K562 (cell line): Measurements from ENCODE around the gene SPRR2D. TPM values are rescaled to one million over a fixed set of nuclear protein-coding genes. Genes with fewer than 3 reads are reported as not detected.

Experiments used
- CREBBP ChIP-seq: IDR thresholded peaks from one replicate; pipeline ENCODE4 v1.6.1; 2012; ENCODE audit warnings: low read depth, mild to moderate bottlenecking, control low read depth, inconsistent platforms, low read length
- CTBP1 ChIP-seq: fragments of 450-650 bp; IDR thresholded peaks from 2 replicates; pipeline ENCODE4 v1.6.1; 2016; ENCODE audit warnings: borderline replicate concordance
- CXXC5 ChIP-seq: fragments of 250-450 bp; sonication (Bioruptor Pico); IDR thresholded peaks from 2 replicates; pipeline ENCODE4 v1.8.0; 2022; ENCODE audit warnings: inconsistent platforms, mild to moderate bottlenecking, moderate library complexity
- FOSL1 ChIP-seq: fragments of 200-800 bp; sonication (Bioruptor generic); conservative IDR thresholded peaks from 2 replicates; pipeline ENCODE4 v1.6.1; 2016; ENCODE audit warnings: missing genetic modification characterization, missing compliant biosample characterization
- ILF3 ChIP-seq: fragments of 450-650 bp; IDR thresholded peaks from 2 replicates; pipeline ENCODE4 v1.6.1; 2018; ENCODE audit warnings: antibody characterized with exemption, mild to moderate bottlenecking, moderate library complexity, borderline replicate concordance
- KLF13 ChIP-seq: fragments of 450-650 bp; IDR thresholded peaks from 2 replicates; pipeline ENCODE4 v1.6.1; 2016; ENCODE audit warnings: missing genetic modification characterization, low read depth, mild to moderate bottlenecking, missing compliant biosample characterization, moderate library complexity, borderline replicate concordance
- LEF1 ChIP-seq: fragments of 450-650 bp; IDR thresholded peaks from 2 replicates; pipeline ENCODE4 v1.6.1; 2016; ENCODE audit warnings: mild to moderate bottlenecking
- MTA3 ChIP-seq: fragments of 450-650 bp; formaldehyde crosslinking; IDR thresholded peaks from 2 replicates; pipeline ENCODE4 v1.6.1; 2017; ENCODE audit warnings: mild to moderate bottlenecking, borderline replicate concordance
- NCOR1 ChIP-seq: fragments of 450-650 bp; IDR thresholded peaks from 2 replicates; pipeline ENCODE4 v1.6.1; 2016; ENCODE audit warnings: mild to moderate bottlenecking, moderate library complexity
- NFRKB ChIP-seq: fragments of 450-650 bp; IDR thresholded peaks from 2 replicates; pipeline ENCODE4 v1.6.1; 2016; ENCODE audit warnings: low read depth
- NR1H2 ChIP-seq: sonication (generic); formaldehyde crosslinking; IDR thresholded peaks from 2 replicates; pipeline ENCODE4 v1.4.0; 2020; ENCODE audit warnings: mild to moderate bottlenecking, missing genetic modification reagents
- PML ChIP-seq: IDR thresholded peaks from 2 replicates; pipeline ENCODE4 v1.6.1; 2012; ENCODE audit warnings: low read length, inconsistent platforms
- SIX5 ChIP-seq, 2 experiments: IDR thresholded peaks; 2 replicates each; pipeline ENCODE4 v1.6.1; 2011; ENCODE audit warnings: low read length in 2 of 2, borderline replicate concordance in 1 of 2, low read depth in 1 of 2, mild to moderate bottlenecking in 1 of 2, moderate library complexity in 1 of 2; ENCODE audit not compliant: insufficient read depth in 1 of 2
- SMARCE1 ChIP-seq: fragments of 450-650 bp; IDR thresholded peaks from 2 replicates; pipeline ENCODE4 v1.7.1; 2016; ENCODE audit warnings: mild to moderate bottlenecking
- ZBTB49 ChIP-seq: sonication (generic); formaldehyde crosslinking; IDR thresholded peaks from 2 replicates; pipeline ENCODE4 v1.8.0; 2022; ENCODE audit warnings: missing genetic modification reagents, mild to moderate bottlenecking, borderline replicate concordance
- ZNF212 ChIP-seq: fragments of 450-650 bp; formaldehyde crosslinking; IDR thresholded peaks from 2 replicates; pipeline ENCODE4 v1.4.0; 2020; ENCODE audit warnings: mild to moderate bottlenecking
- ZNF217 ChIP-seq: sonication (generic); formaldehyde crosslinking; IDR thresholded peaks from 2 replicates; pipeline ENCODE4 v1.8.0; 2022; ENCODE audit warnings: mild to moderate bottlenecking, missing genetic modification reagents
- polyA plus RNA-seq, 8 experiments: library from polyadenylated mRNA; depleted of rRNA in 4 of 8; stranded (reverse) in 5 of 8; unstranded in 3 of 8; fragments of >200 nt; fragmentation: Nextera tagmentation in 2 of 8; fragmentation: Illumina TruSeq in 1 of 8; extraction: Ambion mirVana in 2 of 8; extraction: Trizol in 1 of 8; gene quantifications; 2 replicates each; pipeline versions ENCODE4 v1.2.1 to v1.2.3, GENCODE V29; 2011 to 2014; ENCODE audit warnings: inconsistent platforms in 1 of 8, missing spikeins in 1 of 8
- total RNA-seq, 7 experiments: library from RNA; depleted of rRNA in 6 of 7; stranded (reverse); fragments of >200 nt in 6 of 7; fragmentation: Illumina TruSeq in 2 of 7; extraction: Trizol in 2 of 7; gene quantifications; 2 replicates each; pipeline versions ENCODE4 v1.2.1 to v1.2.3, GENCODE V29; 2011 to 2021; ENCODE audit warnings: low replicate concordance in 1 of 7
- TF ChIP-seq, protein P1 (sequence below): fragments of 450-650 bp; conservative IDR thresholded peaks from 2 replicates; pipeline ENCODE4 v1.6.1; 2016; ENCODE audit warnings: missing genetic modification characterization, low read depth, mild to moderate bottlenecking, control low read depth, missing compliant biosample characterization
- TF ChIP-seq, protein P2 (sequence below), 3 experiments: fragments of 200-800 bp in 1 of 3; fragments of 250-450 bp in 1 of 3; fragments of 450-650 bp in 1 of 3; sonication (Bioruptor Pico) in 1 of 3; sonication (Bioruptor generic) in 1 of 3; formaldehyde crosslinking in 1 of 3; IDR thresholded peaks; 2 replicates each; pipeline versions ENCODE4 v1.6.1 to v1.8.0; 2016 to 2022; ENCODE audit warnings: mild to moderate bottlenecking in 2 of 3, missing genetic modification characterization in 2 of 3, missing compliant biosample characterization in 1 of 3, moderate library complexity in 1 of 3

SPRR2D gene
- total and polyA plus RNA-seq, 9 of the 15 experiments (the other 6 are each of a cell fraction or from before 2014, with no cell fraction given) = 0.91 to 5.1 (median 3.2) TPM; not detected in 1

- TF ChIP-seq SIX5 (IDR thresholded peaks at IDR 0.05; ENCODE audit: borderline replicate concordance in 1 of 2, insufficient read depth in 1 of 2, low read depth in 1 of 2, low read length in 2 of 2) = no peak
- no peak for TF ChIP-seq CREBBP
- no peak for TF ChIP-seq KLF13 (tag)
- TF ChIP-seq, protein P1, sequence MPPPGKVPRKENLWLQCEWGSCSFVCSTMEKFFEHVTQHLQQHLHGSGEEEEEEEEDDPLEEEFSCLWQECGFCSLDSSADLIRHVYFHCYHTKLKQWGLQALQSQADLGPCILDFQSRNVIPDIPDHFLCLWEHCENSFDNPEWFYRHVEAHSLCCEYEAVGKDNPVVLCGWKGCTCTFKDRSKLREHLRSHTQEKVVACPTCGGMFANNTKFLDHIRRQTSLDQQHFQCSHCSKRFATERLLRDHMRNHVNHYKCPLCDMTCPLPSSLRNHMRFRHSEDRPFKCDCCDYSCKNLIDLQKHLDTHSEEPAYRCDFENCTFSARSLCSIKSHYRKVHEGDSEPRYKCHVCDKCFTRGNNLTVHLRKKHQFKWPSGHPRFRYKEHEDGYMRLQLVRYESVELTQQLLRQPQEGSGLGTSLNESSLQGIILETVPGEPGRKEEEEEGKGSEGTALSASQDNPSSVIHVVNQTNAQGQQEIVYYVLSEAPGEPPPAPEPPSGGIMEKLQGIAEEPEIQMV (tag) = no peak
- peak; percentile 75 for TF ChIP-seq MTA3
- TF ChIP-seq ZNF217 = no peak
- peak; percentile 82 for TF ChIP-seq CXXC5 (CRISPR knock-in tag)
- TF ChIP-seq NCOR1 = peak; percentile 89
- TF ChIP-seq SMARCE1 = peak; percentile 99
- TF ChIP-seq, protein P2, sequence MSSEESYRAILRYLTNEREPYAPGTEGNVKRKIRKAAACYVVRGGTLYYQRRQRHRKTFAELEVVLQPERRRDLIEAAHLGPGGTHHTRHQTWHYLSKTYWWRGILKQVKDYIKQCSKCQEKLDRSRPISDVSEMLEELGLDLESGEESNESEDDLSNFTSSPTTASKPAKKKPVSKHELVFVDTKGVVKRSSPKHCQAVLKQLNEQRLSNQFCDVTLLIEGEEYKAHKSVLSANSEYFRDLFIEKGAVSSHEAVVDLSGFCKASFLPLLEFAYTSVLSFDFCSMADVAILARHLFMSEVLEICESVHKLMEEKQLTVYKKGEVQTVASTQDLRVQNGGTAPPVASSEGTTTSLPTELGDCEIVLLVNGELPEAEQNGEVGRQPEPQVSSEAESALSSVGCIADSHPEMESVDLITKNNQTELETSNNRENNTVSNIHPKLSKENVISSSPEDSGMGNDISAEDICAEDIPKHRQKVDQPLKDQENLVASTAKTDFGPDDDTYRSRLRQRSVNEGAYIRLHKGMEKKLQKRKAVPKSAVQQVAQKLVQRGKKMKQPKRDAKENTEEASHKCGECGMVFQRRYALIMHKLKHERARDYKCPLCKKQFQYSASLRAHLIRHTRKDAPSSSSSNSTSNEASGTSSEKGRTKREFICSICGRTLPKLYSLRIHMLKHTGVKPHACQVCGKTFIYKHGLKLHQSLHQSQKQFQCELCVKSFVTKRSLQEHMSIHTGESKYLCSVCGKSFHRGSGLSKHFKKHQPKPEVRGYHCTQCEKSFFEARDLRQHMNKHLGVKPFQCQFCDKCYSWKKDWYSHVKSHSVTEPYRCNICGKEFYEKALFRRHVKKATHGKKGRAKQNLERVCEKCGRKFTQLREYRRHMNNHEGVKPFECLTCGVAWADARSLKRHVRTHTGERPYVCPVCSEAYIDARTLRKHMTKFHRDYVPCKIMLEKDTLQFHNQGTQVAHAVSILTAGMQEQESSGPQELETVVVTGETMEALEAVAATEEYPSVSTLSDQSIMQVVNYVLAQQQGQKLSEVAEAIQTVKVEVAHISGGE (CRISPR knock-in tag; IDR thresholded peaks at IDR 0.05) = peak in 1 of 3 experiments; percentile 57; a peak in 2 of 6 replicates
- peak; percentile 69 for TF ChIP-seq CTBP1
- TF ChIP-seq PML = peak; percentile 89
- TF ChIP-seq NFRKB = peak; percentile 51; the same call in 1 of the 2 replicates
- no peak for TF ChIP-seq NR1H2
- TF ChIP-seq LEF1 = peak; percentile 89
- peak; percentile 98 for TF ChIP-seq FOSL1 (tag)
- no peak for TF ChIP-seq ZBTB49 (CRISPR knock-in tag)
- TF ChIP-seq ILF3 = peak; percentile 65; the same call in 1 of the 2 replicates
- no peak for TF ChIP-seq ZNF212 (CRISPR knock-in tag)
Observed at GRCh38 chr1:153058826-153059784, 18.2 kb upstream of the SPRR2D start (continued).
